Sigmoid colon (tissue), 7 donors: Measurements from ENCODE around the gene NTM. TPM values are rescaled to one million over a fixed set of nuclear protein-coding genes. Genes with fewer than 3 reads are reported as not detected.

Source experiments
- DNase-seq: peaks from one replicate; pipeline ENCODE4 v3.0.0-alpha.2; 2019
- H3K27ac ChIP-seq, 4 donors: fragments of 200-600 bp; sonication (generic); one replicate each; pipeline ENCODE4 v1.5.1; 2016 to 2019; ENCODE audit warnings: mild to moderate bottlenecking in 1 of 4
- H3K27me3 ChIP-seq, 3 donors: fragments of 200-600 bp; sonication (generic); one replicate each; pipeline ENCODE4 v1.5.1; 2019; ENCODE audit warnings: mild to moderate bottlenecking in 1 of 3
- H3K36me3 ChIP-seq, 4 donors: fragments of 200-600 bp; sonication (generic); one replicate each; pipeline ENCODE4 v1.5.1; 2016 to 2019
- H3K4me1 ChIP-seq, 4 donors: fragments of 200-600 bp; sonication (generic); one replicate each; pipeline ENCODE4 v1.5.1; 2017 to 2019
- H3K4me3 ChIP-seq, 4 donors: fragments of 200-600 bp; sonication (generic); one replicate each; pipeline ENCODE4 v1.5.1; 2017 to 2019; ENCODE audit warnings: mild to moderate bottlenecking in 2 of 4, moderate library complexity in 1 of 4
- H3K9me3 ChIP-seq, 4 donors: fragments of 200-600 bp in 3 of 4; sonication (generic) in 3 of 4; one replicate each; pipeline versions ENCODE4 v1.5.1 to v1.6.1; 2013 to 2019
- EP300 ChIP-seq, 4 donors: sonication (generic); formaldehyde crosslinking; IDR thresholded peaks; one replicate each; pipeline ENCODE4 v1.6.1; 2017; ENCODE audit warnings: antibody characterized with exemption in 4 of 4
- POLR2A ChIP-seq, 2 donors: fragments of 450-650 bp; IDR thresholded peaks; one replicate each; pipeline ENCODE4 v1.6.1; 2016; ENCODE audit warnings: antibody characterized with exemption in 2 of 2, mild to moderate bottlenecking in 2 of 2, moderate library complexity in 2 of 2
- POLR2AphosphoS5 ChIP-seq, 4 donors: sonication (generic); formaldehyde crosslinking; IDR thresholded peaks; one replicate each; pipeline ENCODE4 v1.6.1; 2017; ENCODE audit warnings: antibody characterized with exemption in 4 of 4
- WGBS, 2 donors: extraction: QIAGEN DNeasy Blood & Tissue Kit; methylation state at CpG; one replicate each; pipeline ENCODE4 v1.1.7; 2013; 5-methylcytosine and 5-hydroxymethylcytosine counted together
- intact Hi-C: fragments of 100-400 bp; cut with DNase I; formaldehyde crosslinking; loops from one replicate; pipeline ENCODE4 v1.15.1; 2023
- polyA plus RNA-seq, 3 donors: library from polyadenylated mRNA; stranded (reverse); fragments of 200-250 nt; gene quantifications; one replicate each; pipeline ENCODE4 v1.2.3, GENCODE V29; 2013
- total RNA-seq, 4 donors: library from RNA; depleted of rRNA; stranded (reverse); fragments of >200 nt; gene quantifications; one replicate each; pipeline ENCODE4 v1.1.0, GENCODE V29; 2016
- TF ChIP-seq, protein P1 (sequence below), 4 experiments: fragments of 450-650 bp in 3 of 4; fragments of 200-600 bp in 1 of 4; IDR thresholded peaks; one replicate each; pipeline ENCODE4 v1.5.1; 2016 to 2019; ENCODE audit warnings: antibody characterized with exemption in 4 of 4, mild to moderate bottlenecking in 3 of 4, moderate library complexity in 2 of 4
- donor health status: healthy with polysubstance abuse.
- donor health status: Bipolar disorder and iron deficiency.
- donor health status: healthy.

NTM gene
- total and polyA plus RNA-seq, 7 donors = 0.96 to 18.3 (median 6.4) TPM; not detected in 1

GRCh38 chr11:131498631-131499160 lies 128.3 kb downstream of the NTM start:
- intact Hi-C loops = loop anchor here (5.0 to 10.0 kb wide), 3 partner anchors 224 to 584 kb away; partner anchors contain the start of gene SNX19
- Histone ChIP-seq H3K4me1 (peaks cover 0 to 23% (median 12%) of the 10 kb centered on the region in 4 donors), H3K27ac (peak overlapping the region in 1 of 4 donors; percentile 5), H3K4me3 (no peak overlapping the region), H3K36me3 (no peaks in the 10 kb centered on the region), H3K9me3 (no peaks in the 10 kb centered on the region), H3K27me3 (no peaks in the 10 kb centered on the region)
- TF ChIP-seq EP300 (IDR thresholded peaks at IDR 0.05) = no peak
- TF ChIP-seq, protein P1, sequence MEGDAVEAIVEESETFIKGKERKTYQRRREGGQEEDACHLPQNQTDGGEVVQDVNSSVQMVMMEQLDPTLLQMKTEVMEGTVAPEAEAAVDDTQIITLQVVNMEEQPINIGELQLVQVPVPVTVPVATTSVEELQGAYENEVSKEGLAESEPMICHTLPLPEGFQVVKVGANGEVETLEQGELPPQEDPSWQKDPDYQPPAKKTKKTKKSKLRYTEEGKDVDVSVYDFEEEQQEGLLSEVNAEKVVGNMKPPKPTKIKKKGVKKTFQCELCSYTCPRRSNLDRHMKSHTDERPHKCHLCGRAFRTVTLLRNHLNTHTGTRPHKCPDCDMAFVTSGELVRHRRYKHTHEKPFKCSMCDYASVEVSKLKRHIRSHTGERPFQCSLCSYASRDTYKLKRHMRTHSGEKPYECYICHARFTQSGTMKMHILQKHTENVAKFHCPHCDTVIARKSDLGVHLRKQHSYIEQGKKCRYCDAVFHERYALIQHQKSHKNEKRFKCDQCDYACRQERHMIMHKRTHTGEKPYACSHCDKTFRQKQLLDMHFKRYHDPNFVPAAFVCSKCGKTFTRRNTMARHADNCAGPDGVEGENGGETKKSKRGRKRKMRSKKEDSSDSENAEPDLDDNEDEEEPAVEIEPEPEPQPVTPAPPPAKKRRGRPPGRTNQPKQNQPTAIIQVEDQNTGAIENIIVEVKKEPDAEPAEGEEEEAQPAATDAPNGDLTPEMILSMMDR (IDR thresholded peaks at IDR 0.05) = no peak
- no peak for TF ChIP-seq POLR2AphosphoS5 (IDR thresholded peaks at IDR 0.05)
- TF ChIP-seq POLR2A (IDR thresholded peaks at IDR 0.05) = no peak
- DNase-seq = no peak
- WGBS, 2 donors = 76 to 85% methylated on average over 7 of the region's 7 CpGs

GRCh38 chr11:131499199-131499598 lies 128.8 kb downstream of the NTM start:
- Histone ChIP-seq H3K27me3 (no peaks in the 10 kb centered on the region), H3K36me3 (no peaks in the 10 kb centered on the region), H3K9me3 (no peaks in the 10 kb centered on the region), H3K27ac (no peak overlapping the region), H3K4me1 (peaks cover 0 to 23% (median 13%) of the 10 kb centered on the region in 4 donors), H3K4me3 (no peak overlapping the region)
- 86 to 87% methylated on average over 8 of the region's 8 CpGs for WGBS, 2 donors
- intact Hi-C loops = loop anchor here (5.0 to 10.0 kb wide), 3 partner anchors 224 to 584 kb away; partner anchors contain the start of gene SNX19
- DNase-seq = no peak
- no peak for TF ChIP-seq POLR2A (IDR thresholded peaks at IDR 0.05)
- no peak for TF ChIP-seq EP300 (IDR thresholded peaks at IDR 0.05)
- TF ChIP-seq, protein P1 (IDR thresholded peaks at IDR 0.05) = no peak
- no peak for TF ChIP-seq POLR2AphosphoS5 (IDR thresholded peaks at IDR 0.05)

DNA sequence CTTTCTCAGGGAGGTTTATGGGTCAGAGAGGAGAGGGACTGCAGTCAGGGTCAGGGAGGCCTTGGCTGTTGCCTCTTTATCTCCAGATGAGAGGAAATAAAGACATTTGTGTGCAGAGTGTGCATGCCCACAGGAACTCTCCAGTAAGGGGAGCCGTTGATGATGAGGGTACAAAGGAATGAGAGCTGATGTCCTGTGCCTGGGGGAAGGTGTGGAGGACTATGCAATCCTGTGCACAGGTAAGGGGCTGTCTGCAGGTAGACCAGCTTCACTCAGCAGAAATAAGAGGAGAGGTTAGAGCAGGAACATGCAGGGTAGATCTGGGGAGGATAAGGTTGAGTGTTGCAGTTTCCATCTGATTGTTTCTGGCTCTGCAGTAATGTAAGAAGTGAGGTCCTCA lies 132.6 kb downstream of the NTM start:
- no peaks in the 10 kb centered on the region for H3K9me3 ChIP-seq
- H3K36me3 ChIP-seq = no peaks in the 10 kb centered on the region
- H3K4me3 ChIP-seq = no peak overlapping the region
- H3K27ac ChIP-seq = no peak overlapping the region
- intact Hi-C loops = loop anchor here (10.0 kb wide), 1 partner anchor 98 kb away; no protein-coding TSS in a partner anchor
- no peak for DNase-seq
- H3K27me3 ChIP-seq = no peaks in the 10 kb centered on the region
- WGBS, 2 donors = 32 to 37% methylated on average over 1 of the region's 1 CpG
- H3K4me1 ChIP-seq = peaks cover 0 to 12% (median 2%) of the 10 kb centered on the region in 4 donors
- TF ChIP-seq POLR2A (IDR thresholded peaks at IDR 0.05) = no peak
- TF ChIP-seq, protein P1 (IDR thresholded peaks at IDR 0.05) = no peak
- TF ChIP-seq EP300 (IDR thresholded peaks at IDR 0.05) = no peak
- TF ChIP-seq POLR2AphosphoS5 (IDR thresholded peaks at IDR 0.05) = no peak

DNA sequence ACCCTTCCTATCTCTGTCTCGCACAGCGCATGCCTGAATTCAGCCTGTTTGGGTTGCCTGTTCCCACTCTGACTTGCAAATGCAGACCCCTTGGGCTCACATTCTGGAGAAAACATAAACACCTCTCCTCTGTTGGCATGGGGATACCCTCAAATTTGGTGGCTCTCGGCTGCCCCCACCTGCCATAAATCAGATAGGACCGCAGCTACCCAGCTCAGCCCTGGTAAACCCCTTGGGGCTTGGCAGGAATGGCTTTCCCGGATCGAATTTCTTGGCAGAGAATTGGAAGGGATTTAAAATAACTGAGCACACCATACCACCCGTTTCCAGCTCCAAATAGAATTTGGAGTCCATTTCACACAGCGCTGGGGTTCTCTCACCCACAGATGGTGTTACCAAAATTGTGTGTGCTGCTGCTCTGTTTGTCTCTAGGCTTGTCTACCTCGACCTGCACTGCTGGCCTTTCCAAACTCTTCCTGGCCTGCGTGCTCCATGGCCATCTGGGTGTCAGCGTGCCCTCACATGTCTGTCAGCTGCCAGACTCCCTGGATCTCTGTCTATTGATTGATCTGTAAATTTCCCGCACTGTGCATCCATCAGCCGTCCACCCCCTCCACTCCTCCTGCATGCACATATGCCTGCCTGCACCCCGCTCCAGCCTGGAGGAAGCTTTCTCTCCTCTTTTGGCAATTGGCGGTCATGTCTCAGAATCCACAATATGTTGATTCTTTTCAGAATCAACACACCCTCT lies 134.0 kb downstream of the NTM start:
- Histone ChIP-seq H3K4me3 (no peak overlapping the region), H3K27ac (no peak overlapping the region), H3K27me3 (no peaks in the 10 kb centered on the region), H3K36me3 (no peaks in the 10 kb centered on the region), H3K4me1 (peaks cover 0 to 5% (median 2%) of the 10 kb centered on the region in 4 donors), H3K9me3 (no peaks in the 10 kb centered on the region)
- DNase-seq = no peak
- no peak for TF ChIP-seq POLR2A (IDR thresholded peaks at IDR 0.05)
- no peak for TF ChIP-seq EP300 (IDR thresholded peaks at IDR 0.05)
- TF ChIP-seq, protein P1 (IDR thresholded peaks at IDR 0.05) = peak in 2 of 4 experiments; percentile 12 to 22
- TF ChIP-seq POLR2AphosphoS5 (IDR thresholded peaks at IDR 0.05) = no peak
- intact Hi-C loops = loop anchor here (10.0 kb wide), 1 partner anchor 100 kb away; no protein-coding TSS in a partner anchor
- WGBS, 2 donors = 46 to 53% methylated on average over 15 of the region's 15 CpGs
